ENCODE data around the gene PC.
A peak's percentile ranks its signal among the peaks of the same experiment; 100 is the strongest.

PC gene

DNA sequence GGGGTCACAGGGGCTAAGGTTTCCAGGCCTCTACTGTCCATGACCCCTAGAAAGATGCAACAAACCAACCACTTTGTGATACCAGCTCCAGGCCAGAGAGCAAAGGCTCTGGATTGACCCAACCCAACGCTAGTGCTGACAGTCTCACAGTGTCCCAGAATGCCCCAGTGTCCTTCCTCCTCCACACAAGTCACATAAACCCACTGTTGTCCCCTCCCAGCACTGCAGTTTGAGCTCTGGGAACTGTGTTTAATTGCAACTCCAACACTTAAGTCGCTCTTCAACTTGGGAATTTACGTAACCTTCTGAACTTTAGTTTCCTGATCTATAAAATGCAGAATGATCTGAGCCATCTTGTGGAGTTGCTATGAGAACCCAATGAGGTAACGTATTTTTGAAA lies 47.5 kb downstream of the PC start:
- DNase-seq (ENCODE audit: low read depth in 2 of 2), result no peak

DNA sequence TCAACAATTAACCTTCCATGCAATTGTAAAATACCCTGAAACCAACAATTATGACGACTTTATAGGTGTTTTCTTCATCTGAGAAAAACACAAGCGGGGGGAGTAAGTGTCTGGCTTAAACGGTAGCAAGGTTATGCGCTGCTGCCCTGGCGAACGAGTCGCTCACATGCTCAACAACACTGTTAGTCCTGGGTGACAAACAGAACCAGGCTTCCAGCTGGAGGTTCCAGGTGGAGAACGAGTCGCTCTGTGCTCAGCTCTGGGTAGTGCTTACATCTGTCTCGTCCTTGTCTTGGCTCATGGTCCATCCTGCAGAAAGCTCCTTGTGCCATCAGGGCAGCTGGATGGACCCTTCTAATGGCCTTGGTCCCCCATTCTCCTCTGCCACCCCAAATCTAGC lies 48.2 kb downstream of the PC start:
- DNase-seq (ENCODE audit: low read depth in 2 of 2), result no peak

DNA sequence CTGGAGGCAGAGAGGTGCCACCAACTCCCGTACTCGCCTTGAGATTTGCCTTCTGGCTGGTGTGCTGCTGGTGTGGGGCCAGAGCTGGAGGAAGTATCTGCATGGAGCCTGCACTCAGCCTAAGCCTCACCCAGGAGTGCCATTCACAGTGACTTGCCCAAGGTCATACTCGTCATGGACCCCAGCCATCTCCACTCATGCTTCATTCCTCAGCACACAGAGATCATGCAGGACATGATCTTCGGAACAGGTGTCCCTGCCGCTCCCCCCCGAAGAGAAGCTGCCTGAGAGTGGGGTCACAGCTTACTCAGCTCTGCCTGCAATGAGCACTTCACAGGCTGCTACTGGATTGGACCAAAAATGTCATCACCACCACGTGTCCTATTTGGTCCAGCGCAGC lies 49.0 kb downstream of the PC start:
- no peak for DNase-seq (ENCODE audit: low read depth in 2 of 2)

DNA sequence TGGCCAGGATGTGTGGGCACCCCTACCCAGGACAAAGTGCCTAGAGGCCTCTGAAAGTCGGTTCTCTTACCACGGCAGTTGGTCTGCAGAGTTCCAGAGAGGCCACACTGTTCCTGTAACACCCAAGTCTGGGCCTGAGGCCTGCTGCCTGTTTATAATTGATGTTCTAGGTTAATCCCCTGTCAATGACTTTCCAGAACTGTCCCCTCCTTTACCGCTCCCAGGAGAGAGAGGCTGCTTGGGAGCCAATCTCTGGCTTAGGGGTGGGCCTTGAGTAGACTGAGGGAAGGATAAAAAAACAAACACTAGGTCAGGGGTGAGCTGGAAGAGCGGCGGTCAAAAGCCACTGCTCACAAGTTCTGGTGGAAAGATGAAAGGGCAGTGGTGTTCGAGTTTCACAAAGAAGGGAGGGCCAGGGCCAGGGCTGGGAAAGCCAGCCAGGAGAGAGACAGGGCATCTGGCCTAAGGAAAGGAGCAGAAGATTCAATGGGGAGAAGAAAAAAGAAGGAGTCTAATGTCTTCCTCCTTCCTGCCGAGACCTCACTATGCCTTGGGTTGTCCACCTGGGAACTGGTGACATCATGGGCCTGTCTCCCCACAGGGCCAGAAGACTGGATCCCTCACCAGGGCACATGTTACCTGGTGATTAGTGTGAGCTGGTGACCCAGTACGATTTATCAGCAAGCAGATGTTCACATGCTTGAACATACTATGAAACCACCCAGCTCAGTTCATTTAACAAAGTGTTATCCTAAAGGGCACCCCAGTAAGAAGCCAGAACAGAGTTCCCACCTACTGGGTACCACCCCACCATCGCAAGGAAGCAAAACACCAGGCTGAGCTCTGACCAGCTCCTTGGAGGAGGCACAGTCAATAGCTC lies 50.2 kb downstream of the PC start:
- no peak for DNase-seq (ENCODE audit: low read depth in 2 of 2)

DNA sequence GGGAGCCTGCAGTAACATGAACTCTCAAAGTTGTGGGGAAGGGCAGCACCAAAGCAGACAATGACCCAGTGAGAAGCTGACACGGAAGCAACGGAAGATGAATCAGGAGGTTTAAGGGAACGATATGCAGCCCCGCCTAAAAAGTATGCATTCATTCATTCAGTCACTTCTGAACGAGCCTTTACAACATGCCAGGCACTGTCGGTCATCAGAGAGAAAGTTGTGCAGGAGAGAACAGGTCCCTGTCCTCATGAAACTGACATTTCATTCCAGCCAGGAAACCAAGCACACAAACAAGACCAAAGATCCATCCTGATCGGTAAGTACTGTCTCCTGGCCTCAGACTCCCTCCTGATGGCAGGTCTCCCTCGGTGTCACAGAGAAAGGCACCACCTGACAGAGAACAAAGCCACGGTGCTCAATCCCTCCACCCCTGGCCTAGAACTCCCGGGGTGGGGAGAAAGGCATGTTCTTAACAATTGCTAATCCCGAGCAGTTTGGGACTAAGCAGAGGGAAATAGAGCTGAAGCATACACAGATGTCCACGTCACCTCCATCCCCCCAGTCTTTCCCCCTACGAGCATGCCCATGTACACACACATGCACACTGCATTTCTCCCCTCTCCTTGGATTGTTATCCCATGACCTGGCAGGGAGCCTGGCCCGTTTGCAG lies 52.0 kb downstream of the PC start:
- no peak for DNase-seq (ENCODE audit: low read depth in 2 of 2)

DNA sequence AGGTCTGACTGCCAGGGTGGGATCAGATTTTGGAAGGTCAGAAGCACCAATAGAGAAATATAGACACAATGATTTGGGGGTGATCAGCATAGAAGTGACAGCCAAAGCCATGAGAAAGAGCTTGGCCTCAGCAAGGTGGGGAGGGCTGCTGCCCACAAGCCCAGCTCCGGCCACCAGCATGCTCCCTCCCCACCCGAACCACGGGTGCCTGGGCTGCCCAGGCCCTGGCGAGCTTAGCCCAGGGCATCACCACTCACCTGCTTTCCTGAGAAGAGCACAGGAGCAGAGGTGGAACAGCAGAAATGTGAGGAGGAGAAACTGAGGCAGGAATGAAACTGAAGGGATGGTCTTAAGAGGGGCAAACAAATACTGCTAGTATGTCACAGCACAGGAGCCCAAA lies 52.6 kb downstream of the PC start:
- no peak for DNase-seq (ENCODE audit: low read depth in 2 of 2)

DNA sequence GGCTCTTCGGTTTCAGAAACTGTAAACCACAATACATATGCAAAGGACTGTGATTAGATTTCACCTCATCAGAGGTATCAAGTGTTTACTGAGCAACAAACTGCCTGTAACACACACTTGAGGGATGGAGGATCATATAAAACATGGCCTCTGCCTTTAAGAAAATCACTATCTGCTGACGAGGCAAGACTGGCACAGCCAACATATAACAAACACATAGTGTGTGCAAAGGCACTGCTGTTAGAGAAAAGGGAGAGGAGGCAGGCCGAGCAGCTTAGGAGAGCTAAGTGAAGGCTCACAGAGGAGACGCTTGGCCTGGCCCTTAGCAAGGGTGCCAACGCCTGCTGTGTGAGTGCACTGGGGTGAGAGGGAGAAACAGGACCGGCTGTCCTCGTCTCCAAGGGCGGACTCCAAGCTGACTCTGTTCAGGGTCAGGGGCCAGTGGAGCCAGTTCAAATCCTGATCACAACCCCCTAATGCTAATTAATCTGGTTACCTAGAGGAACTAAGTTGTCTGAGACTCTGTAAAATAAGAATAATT lies 53.1 kb downstream of the PC start:
- DNase-seq (ENCODE audit: low read depth in 2 of 2), result no peak

DNA sequence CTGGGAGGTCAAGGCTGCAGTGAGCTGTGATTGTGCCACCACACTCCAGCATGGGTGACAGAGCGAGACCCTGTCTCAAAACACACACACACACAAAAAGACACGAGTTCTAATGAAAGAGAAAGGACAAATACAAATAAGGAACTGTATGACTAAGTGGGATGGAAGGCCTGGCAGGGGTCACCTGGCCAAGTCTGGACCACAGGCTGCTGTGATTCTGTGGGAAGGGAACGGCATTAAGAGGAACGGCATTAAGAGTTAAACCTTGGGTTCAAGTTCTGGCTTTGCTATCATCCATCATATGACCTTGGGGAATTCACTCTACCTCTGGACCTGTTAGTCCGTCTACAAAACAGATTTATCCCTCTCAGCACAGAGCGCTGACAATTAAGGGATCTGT lies 53.6 kb downstream of the PC start:
- DNase-seq (ENCODE audit: low read depth in 2 of 2), result no peak

DNA sequence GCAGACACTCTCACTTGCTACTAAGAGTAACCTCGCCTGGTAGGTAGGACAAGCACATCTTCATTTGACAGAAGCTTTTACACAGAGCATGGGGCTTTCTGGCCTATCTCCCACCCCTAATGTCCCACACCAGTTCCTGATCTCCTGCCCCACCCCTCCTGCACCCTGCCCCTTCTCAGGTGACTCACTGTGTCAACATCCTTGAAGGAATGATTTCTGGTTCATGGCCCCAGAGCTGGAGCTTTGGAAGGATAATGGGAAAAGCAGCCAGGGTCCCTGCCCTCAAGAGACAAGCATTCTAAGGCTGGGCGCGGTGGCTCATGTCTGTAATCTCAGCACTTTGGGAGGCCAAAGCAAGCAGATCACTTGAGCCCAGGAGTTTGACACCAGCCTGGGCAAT lies 54.1 kb downstream of the PC start:
- DNase-seq (ENCODE audit: low read depth in 2 of 2), result no peak

DNA sequence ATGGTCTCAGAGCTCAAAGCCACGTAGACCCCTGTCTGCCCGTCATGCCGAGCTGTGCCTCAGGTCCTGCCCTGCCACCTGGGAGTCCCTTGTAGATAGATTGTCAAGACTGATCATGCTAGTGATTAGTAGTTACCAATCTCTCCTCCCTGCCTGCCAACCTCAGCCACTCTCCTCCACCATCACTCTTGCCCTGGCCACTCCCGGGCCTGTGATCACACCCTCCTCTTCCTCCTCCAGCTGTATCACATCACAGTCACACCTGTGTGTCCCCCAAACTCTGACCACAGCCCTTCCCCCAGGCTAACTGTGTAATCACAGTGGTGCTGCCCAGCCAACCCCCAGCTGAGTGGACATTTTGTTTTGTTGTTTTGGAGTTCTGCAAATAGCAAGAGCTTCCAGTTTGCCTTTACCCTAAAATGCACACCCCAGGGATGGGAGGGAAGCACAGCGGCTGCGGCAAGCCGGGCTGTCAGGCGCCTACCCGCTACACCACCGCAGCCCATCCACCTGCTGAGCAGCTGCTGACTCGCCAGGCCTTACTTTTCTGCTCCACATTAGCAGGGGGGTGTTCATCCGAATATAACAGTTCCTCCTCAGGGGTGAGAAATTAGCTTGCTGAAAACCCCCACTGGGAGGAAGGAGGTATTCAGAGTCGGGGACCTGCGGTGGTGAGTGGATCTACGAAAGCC lies 55.6 kb downstream of the PC start:
- no peak for DNase-seq (ENCODE audit: low read depth in 2 of 2)

DNA sequence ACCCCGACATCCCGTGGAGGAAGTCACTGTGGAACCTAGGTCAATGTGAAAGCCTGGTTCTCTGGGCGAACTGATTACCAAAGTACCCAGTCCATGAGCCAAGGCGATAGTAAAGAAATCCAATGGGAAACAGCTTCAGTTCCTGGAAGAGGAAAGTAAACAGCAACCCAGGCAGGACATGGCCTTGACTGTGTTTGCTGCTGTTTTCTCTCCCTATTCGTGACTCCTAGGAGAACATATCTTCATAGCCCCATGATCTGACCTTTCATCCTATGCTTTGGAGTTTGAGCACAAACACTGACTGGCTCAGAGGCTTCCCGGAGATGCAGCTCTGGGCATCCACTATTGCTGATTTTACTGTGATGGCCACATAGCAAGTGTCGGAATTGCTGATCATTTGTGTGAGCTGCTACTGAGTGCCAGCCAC lies 56.2 kb downstream of the PC start:
- DNase-seq (ENCODE audit: low read depth in 2 of 2), result no peak

DNA sequence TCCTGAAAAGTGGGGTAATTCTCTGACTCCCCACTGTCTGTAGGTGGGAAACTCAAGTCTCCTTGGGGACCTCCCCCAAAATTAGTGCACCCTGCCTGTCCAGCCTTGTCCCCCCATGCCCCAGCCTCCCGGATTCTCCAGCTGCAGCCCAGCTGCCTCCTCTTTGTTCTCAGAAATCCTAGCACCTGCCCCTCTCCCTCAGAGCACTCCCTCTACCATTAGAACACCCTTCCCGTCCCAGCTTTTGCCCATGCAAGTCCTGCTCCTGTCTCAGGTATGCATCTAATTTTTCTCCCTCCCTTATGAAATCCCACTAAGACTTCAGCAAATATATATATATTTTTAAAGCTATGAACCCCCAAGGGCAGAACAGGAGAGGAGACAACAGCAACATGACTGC lies 64.0 kb downstream of the PC start:
- DNase-seq (ENCODE audit: low read depth in 2 of 2), result no peak

DNA sequence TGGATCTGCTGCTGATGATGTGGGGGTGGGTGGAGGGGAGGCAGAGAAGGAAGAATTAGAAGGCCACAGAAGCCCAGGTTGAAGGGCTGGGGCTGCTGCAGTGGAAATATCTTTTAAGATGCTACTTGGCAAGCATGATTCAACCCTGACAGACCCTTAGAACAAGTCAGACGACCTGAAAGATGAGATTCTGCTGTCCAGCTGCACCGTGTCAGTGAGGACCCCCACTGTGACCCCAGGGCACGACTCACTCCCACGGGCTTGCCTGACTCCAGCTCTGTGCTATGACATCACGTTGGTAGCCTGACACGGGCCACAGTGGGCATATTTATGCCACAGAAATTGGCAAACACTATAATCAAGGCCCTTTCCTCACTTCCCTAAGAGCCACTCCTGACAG lies 65.3 kb downstream of the PC start:
- DNase-seq (ENCODE audit: low read depth in 2 of 2), result no peak

DNA sequence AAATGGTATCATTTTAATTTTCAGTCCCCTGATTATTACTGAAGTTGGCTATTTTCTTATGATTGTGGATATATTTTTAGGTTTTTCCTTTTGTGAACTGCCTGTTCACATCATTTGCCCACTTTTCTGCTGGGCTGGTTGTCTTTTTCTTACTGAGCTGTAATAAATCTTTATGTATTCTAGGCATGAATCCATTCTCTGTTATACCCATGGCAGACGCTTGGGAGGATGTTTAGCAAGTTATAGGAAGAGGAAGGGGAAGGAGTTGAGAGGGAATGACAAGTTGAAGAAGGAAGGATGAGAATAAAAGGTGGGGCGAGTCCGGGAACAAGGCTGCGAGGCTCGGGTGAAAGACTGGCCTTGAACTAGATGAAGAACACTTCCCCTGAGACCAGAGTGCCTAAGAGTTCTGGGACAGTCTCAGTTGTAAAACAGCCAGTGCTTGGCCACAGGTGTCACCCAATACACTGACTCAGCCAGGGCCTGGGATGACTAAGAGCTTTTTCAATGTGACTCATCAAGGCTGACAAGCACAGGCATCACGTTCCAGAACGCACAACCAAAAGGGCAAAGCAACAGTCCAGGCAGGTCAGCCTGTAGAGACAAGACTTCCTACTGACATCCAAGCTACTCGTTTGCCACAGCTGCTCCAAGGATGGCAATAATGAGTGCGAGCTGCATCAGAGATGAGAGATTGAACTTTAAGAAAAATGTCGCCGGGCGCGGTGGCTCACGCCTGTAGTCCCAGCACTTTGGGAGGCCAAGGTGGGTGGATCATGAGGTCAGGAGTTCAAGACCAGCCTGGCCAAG lies 66.1 kb downstream of the PC start:
- DNase-seq (ENCODE audit: low read depth in 2 of 2), result peak; percentile 35 to 58

DNA sequence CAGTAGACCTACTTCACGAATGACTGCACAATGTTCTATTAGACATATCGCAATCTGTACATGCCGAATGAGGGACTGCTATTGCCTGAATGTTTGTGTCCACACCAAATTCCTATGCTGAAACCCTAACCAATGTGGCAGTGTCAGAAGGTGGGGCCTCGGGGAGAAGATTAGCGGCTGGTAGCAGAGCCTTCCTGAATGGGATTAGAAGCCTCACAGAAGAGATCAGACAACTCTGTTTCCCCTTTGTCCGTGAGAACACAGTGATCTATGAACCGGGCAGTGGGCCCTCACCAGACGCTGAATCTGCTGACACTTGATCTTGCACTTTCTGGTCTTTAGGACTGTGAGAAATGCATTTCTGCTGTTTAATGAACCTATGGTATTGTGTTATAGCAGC lies 68.2 kb downstream of the PC start:
- DNase-seq (ENCODE audit: low read depth in 2 of 2), result no peak

DNA sequence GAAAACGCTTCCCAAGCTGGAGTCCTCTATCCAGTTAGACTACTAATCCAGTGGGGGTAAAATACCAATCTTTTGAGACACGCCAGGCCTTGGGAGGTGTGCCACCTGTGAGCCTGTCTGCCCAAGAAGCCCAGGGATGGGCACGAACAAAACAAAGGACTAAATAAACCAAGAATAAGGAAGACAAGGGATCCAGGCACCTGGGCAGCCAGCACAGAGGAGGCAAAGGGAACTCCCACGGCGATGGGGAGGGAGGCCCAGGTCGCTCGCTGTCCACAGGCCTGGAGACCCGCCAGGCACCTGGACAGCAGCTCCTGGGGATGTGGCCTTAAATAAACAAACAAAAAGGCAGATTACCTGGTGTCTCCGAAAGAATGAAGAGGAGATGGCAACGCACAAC lies 69.9 kb downstream of the PC start:
- no peak for DNase-seq (ENCODE audit: low read depth in 2 of 2)

DNA sequence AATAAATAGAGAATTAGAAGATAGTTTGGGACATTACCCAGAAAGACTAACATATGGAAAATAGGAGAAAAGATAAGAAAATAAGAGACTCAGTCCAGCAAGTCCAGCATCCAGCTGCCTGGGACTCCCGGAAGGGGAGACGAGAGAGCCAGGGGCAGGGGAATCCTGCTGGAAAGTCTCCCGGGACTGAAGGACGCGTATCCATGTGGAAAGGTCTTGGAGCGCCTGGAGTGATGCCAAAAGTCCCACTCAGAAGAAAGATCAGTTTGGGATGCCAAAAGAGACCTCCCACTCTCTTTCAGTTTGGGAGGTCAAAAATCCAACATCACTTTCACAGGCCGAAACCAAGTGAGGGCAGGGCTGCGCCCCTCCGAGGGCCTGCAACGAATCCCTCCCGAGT lies 70.7 kb downstream of the PC start:
- DNase-seq (ENCODE audit: low read depth in 2 of 2), result no peak

DNA sequence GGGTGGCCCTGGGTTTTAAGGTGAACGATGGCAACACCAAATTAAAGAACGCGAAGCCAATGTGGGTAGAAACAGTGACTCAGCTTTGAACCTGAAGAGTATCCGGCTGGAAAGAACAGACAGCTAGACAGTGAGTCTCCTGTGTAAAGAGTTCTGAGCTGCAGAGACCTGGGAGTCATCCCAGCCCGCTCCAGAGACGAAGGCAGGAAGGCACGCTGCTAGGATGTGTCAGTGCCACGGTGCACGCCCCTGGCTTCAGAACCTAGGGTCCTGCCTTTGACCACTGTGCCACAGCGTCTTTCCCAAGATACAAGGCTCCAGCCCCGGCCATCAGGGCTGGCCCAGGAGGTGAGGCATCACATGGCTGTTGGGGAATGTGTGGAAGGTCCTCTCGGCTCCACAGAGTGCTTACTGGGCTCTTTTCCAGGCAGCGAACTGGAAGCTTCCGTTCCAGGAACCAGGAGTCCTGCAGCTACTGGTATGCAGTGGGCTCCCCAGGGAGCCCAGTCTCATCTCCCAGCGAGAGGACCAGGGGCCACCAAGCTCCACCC lies 71.4 kb downstream of the PC start:
- DNase-seq (ENCODE audit: low read depth in 2 of 2), result no peak

DNA sequence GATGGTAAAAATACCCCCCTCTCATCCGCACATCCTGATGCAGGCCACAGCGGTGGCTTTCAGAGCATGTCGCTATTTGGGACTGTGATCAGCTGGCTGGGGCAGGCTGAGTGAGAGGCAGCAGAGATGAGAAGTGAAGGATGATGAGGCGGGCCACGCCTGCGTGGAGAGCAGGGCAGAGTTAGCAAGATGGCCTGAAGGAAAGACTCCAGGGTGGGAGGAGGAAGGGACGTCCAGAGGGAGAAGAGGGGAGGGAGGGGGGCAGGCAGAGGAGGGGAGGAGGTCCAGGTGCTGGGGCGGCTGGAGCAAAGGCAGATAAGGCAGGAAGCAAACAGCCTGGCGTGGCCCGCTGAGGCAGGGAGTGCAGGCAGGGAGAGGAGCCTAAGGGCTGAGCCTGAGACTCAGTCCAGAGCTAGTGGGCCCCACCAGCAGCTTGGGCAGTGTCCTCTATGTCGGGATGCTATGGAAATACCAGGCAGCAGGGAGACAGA lies 72.2 kb downstream of the PC start:
- no peak for DNase-seq (ENCODE audit: low read depth in 2 of 2)

DNA sequence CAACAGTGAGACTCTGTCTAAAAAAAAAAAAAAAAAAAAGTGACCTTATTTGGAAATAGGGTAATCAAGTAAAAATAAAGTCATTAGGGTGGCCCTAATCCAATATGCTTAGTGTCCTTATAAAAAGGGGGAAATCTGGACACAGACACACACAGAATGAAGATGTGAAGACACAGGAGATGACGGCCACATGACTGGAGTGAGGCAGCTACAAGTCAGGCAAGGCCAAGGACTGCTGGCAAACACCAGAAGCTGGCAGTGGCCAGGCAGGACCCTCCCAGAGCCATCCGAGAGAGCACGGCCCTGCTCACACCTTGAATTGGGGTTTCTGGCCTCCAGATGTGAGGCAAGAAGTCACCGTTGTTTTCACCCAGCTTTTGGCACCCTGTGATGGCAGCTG lies 72.7 kb downstream of the PC start:
- DNase-seq (ENCODE audit: low read depth in 2 of 2), result no peak

DNA sequence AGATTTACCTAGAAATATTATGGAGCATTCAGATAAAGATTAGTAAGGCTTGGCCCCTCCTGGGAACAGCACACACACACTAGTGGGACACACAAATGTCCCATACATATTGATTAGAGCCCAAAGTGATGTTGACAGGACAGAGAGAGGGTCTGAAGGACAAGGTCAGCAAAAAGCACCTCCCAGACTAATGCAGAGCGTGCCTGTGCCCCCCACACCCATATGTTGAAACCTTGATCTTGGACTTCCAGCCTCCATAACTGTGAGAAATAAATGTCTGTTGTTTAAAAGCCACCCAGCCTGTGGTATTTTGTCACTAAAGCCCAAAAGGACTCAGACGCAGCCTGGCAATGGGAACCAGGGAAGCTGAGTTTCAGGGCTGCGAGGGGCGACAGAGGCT lies 73.7 kb downstream of the PC start:
- no peak for DNase-seq (ENCODE audit: low read depth in 2 of 2)

All from stimulated activated CD4-positive, alpha-beta T cell treated with anti-CD3 and anti-CD28 coated beads, Interleukin-12 subunit alpha, Interleukin-12 subunit beta, amount 100 ng/mL, for 24 hours (primary cell).